Measurements from ENCODE around the gene HCN2.

HCN2 gene

DNA sequence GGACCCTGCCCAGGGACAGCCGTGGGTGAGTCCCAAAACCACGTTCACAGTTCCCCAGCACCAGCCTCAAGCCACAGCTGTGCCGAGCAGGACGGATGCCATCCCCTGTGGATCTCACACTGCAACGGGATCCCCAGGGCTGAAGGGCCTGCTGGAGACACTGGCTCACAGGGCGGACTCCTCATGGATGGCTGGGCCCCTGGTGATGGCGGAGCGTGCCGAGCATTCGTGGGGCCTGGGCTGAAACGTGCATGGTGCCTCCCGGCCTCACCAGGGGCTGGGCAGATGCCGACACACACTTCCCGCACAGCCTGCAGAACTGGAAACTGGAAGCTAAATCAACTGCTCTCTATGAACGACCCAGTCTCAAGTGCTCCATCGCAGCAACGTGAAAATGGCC lies 63.7 kb downstream of the HCN2 start:
- no peak for DNase-seq (ENCODE audit: low read depth in 2 of 2)

DNA sequence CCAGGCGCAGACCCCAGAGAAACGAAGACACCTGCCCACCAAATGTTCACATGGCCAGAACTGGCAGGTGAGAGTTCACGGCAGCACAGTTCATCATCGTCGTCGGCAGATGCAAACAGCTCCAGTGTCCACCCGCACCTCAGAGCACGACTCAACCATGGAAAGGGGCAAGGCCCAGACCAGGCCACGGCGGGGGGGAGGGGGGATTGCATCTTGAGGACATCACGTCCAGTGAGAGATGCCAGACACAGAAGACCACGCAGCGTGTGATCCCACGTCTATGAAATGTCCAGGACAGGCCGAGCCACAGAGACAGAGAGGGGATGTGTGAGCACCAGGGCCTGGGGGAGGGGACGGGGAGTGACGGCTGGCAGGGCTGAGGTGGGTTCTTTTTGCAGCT lies 66.0 kb downstream of the HCN2 start:
- no peak for DNase-seq (ENCODE audit: low read depth in 2 of 2)

DNA sequence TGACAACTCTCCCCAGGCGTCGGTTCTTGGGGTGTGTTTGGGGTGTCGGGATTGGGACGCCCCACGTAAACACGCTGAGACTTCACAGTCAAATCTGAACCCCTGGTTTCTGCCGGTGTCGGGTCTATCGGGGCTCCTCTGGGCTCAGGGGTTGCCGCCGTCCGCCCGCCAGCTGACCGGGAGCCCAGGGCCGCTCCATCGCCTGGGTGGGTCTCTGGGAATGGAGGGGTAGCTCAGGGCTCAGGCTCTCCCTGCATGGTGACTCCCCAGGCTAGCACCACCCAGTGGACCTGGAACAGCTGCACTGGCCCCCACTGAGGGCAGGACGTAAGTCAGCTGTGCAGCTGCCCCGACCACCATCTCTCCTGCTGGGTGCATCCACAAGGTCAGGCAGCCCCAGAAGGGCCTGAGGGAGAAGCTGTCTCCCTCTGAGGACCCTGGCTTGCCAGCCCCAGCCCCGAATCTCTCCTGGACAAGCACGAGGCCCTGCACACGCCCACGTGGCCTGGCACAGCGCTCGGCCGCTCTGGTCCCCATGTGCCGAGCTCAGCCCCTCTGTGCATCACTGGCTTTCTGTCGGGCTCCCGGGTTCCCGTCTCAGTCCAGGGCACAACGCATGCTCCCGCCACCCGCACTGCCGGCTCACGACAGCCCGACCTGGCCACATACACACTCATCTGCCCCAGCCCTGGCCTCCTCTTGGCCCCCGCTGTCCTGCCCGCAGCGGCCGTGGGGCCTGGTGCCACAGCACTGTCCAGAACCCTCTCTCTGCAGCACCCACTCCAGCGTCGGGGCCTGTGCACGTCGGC lies 67.3 kb downstream of the HCN2 start:
- no peak for DNase-seq (ENCODE audit: low read depth in 2 of 2)

DNA sequence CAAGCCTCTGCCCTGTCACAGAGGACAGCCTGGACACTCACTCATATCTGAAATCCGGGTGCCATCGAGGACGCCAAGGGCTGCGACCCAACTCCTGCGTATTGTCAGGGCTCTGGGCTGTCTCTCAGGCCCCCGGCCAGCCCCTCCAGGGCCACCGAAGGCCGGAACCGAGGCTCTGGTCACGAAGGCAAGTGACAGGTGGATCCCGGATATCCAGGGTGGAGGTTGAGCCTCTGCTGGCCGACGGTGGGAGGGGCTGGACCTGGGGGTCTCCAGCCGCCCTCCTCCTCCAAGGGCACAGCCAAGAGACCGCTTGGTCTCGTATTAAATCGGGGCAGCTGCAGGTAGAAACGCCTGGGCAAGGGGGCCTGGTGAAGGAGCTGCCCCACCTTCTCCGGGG lies 67.9 kb downstream of the HCN2 start:
- DNase-seq (ENCODE audit: low read depth in 2 of 2) = no peak

DNA sequence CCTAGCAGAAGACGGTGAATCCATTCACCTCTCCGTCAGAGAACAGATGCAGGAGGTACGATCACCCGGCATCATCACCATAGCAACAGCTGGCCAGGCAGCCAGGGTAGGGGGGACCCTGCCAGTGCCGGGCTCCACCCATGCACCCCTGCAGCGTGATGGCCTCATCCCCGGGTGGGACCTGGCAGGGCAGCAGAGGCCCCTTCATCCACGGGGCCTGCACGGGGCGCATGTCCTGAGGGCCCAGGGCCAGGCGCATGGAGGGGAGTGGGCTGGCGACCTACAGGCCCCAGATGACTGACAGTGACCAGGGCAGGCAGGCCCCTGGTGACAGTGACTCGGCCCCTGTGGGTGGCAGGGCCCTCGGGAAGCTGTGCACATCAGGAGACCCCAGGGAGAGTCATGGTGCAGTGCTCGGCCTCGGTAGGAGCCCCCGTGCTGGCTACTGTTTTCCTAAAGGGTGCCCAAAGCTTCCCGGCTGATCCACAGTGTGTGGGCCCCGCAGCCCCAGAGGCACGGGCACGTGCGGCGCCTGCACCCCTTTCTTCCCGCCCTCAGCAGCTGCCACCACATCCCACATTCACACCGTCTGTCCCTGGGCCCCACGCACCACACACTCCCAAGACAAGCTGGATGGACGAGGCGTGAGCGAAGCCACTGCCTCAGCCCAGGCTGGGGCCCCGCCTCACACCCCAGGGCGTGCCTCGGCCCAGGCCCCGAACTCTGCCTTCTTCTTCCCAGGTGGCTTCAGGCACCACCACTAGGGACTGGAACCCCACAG lies 68.6 kb downstream of the HCN2 start:
- no peak for DNase-seq (ENCODE audit: low read depth in 2 of 2)

DNA sequence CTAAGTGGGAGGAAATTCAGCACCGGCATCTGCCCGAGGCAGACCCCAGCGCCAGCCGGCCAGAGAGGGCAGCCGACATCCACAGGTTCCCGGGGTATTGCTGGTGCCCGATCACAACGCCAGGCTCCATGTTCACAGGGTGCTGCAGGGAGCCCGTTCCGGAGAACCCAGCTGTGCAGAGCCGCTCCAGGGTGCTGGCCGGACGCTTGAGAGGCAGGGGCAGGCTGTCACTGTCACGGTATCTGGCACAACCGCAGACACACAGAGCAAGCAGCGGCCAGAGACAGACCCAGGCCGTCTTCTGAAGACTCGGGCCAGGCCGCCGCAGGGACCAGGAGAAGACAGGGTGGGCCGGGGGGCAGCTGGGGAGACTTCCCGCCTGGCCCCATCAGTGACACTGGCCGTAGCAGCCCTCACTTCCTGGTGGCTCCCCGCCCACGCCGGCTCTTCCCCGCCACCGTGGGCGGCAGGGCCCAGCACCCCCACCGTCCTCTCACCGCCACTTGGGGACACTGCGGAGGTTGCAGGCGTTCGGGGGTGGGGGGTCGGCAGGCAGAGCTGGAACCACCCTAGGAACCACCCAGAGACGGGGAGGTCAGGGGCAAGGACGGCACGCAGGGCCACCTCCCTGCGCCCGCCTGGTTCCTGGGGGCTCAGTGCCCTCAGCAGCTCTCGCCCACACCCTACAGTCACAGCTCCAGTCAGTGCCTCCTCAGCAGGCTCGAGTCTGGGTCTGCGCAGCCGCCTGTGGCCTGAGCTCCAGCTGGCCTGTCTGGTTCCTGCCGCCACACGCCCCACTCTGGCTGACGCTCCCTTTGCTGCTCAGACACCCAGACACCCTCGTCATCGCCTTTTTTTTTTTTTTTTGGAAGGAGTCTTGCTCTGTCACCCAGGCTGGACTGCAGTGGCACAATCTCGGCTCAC lies 69.5 kb downstream of the HCN2 start:
- DNase-seq (ENCODE audit: low read depth in 2 of 2) = no peak

DNA sequence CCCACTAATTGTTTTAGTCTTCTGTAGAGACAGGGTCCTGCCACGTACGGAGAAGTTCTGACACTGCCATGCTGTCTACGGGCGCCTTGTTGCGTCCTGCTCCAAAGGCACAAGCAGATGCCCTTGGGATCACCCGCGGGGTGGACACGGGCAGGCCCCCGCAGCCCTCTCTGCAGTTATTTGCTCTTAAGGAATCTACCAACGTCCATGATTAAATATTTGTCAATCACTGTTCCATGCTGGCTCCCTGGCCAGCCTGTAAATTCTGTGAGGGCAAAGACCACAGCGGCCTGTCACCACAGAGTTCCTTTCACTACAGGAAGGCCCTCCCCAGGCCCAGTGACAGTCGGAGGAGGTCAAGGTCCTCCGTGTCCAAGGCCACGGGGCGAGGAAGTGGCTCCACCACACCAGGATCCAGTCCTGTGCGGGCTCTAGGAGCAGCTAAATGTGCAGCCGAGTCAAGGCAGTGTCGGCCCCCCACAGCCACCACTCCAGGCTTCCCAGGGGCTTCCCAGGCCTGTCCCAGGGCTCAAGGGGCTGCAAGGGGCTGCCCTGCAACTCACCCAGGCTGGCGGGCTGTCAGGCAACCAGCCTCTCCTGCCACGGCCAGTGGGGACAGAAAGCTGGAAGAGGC lies 71.2 kb downstream of the HCN2 start:
- no peak for DNase-seq (ENCODE audit: low read depth in 2 of 2)

DNA sequence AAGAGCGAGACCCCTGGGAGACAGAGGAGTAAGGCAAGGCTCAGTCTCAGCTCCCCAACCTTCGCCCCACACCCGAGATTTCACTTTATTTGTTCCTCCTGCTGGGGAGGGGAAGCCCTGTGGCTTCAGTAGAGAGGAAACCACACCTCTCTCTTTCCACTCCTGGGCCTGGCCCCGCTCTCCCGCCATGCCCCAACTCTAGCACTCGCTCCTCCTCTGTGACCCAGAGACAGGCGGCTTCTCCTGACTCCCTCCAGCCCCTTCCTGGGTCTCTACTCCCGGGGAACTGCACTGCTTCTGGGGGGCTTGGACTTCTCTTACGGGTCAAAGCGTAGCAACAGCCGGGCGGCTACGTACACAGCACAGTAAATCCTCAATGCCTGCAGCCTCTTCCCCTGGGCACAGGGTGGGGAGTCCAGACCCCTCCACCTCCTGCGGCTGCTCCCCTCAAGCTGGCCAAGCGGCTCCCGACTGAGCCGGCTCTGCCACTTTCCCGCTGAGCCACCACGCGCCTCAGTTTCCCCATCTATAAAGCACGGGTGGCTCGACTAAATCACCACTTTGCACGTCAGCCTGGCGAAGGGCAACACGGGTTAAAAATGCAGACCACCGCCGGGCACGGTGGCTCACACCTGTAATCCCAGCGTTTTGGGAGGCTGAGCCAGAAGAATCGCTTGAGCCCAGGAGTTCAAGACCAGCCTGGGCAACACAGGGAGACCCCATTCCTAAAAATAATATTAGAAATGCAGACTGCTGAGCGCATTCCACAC lies 71.9 kb downstream of the HCN2 start:
- peak in 1 of 2 donors; percentile 57 for DNase-seq (ENCODE audit: low read depth in 2 of 2)

DNA sequence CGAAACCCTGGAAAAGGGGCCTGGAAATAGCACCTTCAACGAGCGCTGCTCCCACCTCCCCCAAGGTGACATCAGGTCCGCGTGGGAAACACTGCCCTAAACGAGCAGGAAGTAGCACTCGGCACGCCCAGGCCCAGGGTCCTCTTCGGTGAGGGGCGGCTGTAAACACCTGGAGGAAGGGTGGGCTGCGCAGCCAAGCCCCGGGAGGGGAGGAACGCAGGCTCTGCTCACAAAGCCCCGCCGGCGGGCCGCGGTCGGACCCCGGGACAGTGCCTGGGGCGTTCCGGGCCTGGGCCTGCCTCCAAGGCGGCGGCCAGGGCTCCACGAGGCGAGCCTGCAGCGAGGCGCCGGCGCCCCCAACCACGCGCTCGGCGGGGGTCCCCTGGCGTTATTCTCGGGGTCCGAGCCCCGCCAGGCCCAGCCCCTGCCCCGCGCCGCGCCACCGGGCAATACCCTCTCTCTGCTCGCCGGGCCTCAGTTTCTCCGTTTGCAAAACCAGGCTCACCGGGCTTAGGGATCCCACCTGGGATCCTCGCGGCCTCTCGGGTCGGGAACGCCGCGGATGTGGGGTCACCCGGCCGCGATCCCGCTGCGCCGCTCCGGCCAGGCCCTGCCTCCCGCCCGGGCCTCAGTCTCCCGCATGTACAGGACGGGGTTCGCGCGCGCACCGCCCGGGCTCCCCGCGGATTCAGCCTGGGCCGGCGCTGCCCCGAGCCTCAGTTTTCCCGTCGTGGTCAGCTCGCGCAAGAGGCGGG lies 72.7 kb downstream of the HCN2 start:
- DNase-seq (ENCODE audit: low read depth in 2 of 2) = peak; percentile 64 to 65

DNA sequence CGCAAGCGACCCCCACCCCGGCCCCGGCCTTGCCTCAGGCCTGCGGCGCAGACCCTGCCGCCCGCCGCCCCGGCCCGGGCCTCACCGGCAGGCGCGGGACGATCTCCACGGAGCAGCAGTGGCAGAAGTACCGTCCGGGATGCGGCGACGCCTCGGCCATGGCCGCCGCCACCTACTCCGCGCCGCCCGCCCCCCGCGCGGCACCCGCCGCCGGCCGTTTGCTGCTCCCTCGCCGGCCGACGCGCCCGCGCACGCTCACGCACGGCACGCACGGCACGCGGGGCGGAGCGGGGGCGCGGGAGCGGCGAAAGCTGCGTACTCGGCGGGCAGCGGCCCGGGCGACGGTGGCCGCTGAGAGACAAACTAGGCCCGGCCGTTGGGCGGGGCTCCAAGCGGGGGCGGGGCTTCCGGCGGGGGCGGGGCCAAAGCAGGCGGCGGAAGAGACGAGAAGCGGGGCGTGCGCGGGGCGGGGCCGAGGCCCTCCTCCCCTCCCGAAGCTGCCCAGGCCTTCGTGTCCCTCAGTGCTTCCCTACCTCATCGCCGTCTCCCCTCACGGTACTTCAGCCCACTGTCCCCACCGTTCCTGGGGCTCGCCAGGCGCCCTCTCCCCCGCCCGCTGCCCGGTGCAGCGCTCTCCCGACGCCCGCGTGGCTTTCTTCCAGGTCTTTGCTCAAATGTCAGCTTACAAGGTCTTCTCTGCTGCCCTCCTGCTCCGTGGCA lies 73.4 kb downstream of the HCN2 start, which contains the start of gene RNF126:
RNF126 (minus strand) TSS at position 253 of the 720 bp plus-strand sequence; CDS start at position 160, 93 bp downstream.
- DNase-seq (ENCODE audit: low read depth in 2 of 2) = peak; percentile 92 to 98

DNA sequence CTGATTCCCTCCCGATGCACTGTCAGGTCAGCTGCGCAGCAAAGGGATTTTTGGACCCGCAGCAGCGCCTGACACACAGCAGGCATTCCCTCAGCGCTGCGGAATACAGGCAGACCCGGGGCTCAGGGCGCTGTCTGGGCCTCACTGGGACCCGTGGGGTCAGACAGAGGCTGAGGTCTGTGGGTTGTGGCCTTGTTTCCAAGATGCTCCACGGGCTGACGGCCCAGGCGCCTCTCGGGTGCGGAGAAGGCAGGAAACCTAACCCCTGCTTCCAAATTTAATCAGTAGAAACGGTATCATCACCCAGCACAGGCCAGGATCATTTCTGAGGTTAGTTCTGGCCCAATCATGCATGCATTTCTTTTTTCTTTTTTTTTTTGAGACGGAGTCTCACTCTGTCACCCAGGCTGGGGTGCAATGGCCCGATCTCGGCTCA lies 74.0 kb downstream of the HCN2 start:
- DNase-seq (ENCODE audit: low read depth in 2 of 2) = no peak

DNA sequence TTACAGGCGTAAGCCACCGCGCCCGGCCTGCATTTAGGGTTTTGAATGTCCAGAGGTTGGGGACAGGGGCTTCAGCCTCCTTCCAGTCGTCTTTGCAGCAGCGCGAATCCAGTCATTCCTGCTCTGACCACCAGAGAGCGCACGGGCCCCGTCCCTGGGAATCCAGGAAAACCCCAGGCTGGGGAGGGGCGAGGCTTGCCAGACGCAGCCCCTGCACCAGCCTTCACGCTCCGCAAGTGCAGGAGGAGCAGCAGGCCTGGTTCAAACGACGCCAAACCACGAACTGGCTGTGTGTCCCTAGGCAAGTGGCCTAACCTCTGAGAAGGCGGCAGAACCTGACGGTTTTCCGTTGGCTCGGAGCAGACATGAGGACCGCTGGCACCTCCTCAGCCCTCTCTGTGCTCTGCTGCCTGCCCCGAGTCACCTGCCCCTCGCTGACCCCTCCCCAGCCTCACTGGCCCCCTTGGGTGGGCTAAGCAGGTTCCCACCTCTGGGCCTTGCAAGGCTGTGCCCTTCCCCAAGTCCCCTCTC lies 75.3 kb downstream of the HCN2 start:
- peak; percentile 77 to 79 for DNase-seq (ENCODE audit: low read depth in 2 of 2)
